Anterior cingulate cortex (tissue), 58 donors: ENCODE data around the gene CDC42EP4.

Experiments used
- DNase-seq, 58 donors: peaks; one replicate each; lab custom pipeline; 2025; lab: John Stamatoyannopoulos, UW

Gene CDC42EP4

GRCh38 chr17:73304971-73305812 is 6.6 kb downstream of the CDC42EP4 start:
- DNase-seq, result peak in 7 of 58 donors; percentile 9 to 61 (median 19)

DNA sequence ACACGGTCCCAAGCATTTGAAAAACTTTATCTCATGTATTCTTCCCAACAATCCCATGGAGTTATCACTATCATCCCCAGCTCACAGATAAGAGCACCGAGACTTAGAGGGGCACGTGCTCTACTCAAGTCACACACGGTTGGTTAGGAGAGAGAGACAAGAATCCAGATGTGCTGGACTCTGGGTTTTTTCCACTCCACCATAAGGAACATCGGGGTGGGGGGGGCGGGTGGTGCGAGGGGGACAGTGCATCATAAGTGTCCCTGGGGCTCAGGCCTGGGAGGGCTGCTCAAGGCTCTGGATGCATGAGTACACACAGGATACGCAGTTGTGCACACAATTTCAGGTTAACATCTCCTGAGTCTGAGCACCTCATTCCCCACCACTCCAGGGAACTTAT is 7.4 kb downstream of the CDC42EP4 start:
- no peak for DNase-seq

- no peak for DNase-seq
Measured at GRCh38 chr17:73302189-73302588, 9.6 kb downstream of the CDC42EP4 start.

GRCh38 chr17:73301369-73301768 is 10.4 kb downstream of the CDC42EP4 start:
- DNase-seq, result no peak

DNA sequence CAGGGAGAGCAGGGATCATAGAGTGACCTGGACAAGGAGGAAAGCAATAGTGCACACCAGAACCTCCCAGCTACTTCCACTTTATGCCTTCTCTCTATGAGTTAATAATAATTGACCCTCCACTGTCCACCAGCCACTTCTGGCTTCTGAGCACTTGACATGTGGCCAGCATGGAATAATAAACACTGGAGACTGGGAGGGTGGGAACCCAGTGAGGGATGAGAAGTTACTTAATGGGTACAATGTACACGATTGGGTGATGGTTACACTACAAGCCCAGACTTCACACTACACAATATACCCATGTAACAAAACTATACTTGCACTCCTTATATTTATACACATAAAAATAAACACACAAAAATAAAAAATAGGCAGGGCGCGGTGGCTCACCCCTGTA is 11.4 kb downstream of the CDC42EP4 start:
- DNase-seq, result no peak

DNA sequence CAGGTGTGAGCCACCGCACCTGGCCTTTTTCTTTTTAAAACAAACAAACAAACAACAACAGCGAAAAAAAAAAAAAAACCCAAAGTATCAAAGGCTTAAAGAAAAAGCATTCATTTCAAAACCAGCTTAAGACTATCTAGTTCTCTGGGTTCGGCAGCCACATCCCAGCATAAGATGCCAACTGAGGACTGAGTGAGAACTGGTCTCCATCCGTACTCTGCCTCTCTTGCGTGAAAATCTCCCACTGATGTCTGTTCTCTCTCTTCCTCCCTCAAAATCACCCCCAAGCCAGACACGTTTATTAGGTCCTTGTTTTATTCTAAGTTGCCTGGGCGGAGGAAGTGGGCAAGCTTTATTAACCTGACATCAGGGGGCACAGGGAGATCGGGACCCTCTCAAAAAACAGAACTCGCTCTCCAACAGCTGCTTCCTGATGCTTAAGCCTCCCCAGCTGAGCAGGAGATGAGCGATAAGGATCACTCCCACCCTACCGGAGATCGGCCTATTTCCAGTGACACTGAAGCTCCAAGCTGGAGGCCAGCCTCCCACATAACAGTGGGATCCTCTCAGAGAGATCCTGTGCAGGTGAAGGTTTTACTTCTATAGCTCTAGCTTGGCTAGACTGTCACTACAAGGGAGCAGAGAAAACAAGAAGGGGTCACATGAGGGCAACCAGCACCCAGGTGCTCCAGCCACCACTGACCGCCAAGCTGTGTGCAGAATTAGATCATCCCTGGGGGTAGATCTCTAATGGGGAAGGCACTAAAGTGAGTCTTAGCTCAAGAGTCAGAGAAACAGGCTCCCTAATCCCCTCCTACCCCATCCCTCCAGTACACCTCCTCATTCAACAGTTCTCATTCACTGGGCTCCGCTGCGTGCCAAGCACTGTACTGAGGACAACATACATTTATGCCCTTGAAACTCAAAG is 13.6 kb downstream of the CDC42EP4 start:
- no peak for DNase-seq

DNA sequence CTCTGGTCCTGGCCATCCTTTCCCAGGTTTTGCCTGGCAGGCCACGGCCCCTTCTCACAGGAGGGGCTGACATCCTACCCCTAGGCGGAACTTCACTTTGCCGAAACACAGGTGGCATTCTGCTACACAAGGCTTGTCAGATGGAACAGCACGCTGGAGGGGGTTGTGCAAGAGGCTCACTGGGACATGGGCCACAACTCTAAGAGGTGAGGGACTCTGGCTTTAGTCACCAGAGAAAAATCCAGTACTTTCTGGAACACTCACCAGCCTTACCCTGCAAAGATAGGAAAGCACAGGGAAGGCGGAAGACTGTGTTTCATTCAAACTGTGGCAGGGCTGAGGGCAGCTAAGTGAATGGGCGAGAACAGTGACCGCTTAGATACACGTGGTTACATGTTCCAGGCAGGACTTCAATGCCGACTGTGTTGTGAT is 18.3 kb downstream of the CDC42EP4 start:
- peak in 7 of 58 donors; percentile 15 to 69 (median 35) for DNase-seq

- DNase-seq, result no peak
Measured at GRCh38 chr17:73293031-73293430, 18.8 kb downstream of the CDC42EP4 start.

GRCh38 chr17:73292031-73292531 is 19.7 kb downstream of the CDC42EP4 start:
- DNase-seq, result peak in 38 of 58 donors; percentile 18 to 78 (median 57)

GRCh38 chr17:73291260-73291801 is 20.5 kb downstream of the CDC42EP4 start:
- DNase-seq, result peak in 1 of 58 donors; percentile 23

DNA sequence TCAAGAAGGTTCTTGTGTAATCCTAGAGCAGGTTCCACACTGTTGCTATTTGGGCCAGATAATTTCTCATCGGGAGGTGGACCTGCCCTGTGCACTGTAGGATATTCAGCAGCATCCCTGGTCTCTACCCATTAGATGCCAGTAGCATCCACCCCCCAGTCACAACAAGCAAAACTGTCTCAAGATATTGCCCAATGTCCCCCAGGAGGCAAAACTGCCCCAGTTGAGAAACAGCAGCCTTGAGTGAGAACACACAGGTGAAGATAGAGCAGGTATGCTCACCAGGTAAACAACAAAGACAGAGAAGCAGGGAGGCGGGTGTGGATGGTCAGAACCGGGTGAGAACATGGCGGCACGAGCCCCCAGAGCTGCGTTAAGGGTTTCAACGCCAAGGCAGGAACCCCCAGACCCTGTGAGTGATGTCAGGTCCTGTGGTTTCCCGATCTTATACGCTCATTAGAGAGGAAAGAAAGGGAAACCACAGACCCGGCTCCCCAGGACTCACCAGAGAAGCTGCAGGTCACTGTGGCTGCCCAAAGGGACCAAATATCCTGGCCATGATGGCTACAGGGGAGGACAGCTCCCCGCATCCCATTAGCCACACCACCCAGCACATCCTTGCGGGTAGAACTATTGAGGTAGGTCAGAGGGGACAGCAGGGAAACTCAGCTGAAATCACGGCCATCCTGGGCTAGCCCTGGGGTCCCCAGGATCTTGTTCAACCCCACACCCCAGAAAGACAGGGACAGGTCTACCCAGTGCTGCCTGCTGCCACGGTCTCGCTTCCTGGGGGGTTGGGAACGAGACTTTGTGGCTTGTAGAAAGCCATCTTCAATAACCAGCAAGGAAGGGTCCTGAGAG is 21.2 kb downstream of the CDC42EP4 start:
- no peak for DNase-seq

DNA sequence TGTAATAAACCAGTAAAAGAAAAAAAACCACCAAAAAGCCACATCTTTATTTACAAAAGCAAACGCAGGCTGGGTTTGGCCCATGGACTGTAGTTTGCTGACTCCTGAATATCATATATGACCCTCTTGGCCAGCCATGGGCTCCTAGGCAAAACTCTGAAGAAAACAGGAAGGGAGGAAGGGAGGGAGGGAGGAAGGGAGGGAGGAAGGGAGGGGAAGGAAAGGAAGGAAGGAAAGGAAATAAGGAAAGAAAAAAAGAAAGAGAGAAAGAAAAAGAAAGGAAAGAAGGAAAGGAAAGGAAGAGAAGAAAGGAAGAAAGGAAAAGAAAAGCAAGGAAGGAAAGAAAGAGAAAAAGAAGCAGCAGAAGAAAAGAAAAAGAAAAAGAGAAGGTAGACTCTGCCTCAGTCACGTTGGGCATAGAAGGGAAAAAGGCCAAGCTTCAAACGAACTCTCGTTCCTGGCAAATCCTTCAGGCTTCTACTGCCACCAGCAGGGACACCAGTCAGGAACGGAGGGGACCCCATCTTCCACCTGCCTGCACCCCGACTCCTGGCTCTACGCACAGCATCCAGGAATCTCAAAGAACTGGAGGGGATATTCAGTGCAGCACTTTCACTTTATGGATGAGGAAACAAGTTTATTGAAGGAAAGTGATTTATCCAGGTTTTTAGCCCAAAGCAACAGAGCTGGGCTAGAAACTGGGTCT is 22.1 kb downstream of the CDC42EP4 start:
- DNase-seq, result no peak

DNA sequence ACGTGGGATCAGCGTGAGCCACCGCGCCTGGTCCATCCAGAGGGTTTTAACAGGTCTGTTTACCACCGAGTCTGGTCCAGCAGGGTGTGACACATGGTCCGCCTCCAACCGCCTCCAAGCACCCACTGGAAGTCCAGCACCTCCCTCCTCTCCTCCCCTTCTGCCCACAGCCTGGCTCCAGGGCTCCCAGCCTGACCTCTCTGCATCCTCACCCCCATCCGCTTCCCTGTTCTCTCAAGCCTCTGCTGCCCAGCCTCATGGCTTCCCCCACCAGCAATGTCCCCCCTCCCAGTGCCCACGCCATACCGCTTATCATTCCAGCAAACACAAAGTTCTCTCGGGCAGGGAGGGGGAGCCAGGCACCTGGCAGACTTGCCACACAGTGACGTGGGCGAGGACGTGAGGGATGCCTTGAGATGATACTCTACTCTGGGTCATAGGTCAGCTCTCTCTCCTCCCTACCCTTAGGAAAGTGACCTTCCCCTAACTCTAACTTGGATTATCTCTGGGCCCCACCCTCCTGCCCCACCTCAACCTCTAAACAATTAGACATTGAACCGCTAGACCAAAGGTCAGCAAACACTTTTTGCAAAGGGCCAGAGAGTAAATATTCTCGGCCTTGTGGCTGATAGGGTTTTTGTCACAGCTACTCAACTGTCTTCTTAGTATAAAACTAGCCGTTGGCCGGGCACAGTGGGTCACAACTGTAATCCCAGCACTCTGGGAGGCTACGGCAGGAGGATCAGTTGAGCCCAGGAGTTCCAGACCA is 23.1 kb downstream of the CDC42EP4 start:
- DNase-seq, result no peak

GRCh38 chr17:73286863-73287296 is 24.9 kb downstream of the CDC42EP4 start:
- DNase-seq, result no peak

- no peak for DNase-seq
Measured at GRCh38 chr17:73285916-73286862, 25.6 kb downstream of the CDC42EP4 start.

DNA sequence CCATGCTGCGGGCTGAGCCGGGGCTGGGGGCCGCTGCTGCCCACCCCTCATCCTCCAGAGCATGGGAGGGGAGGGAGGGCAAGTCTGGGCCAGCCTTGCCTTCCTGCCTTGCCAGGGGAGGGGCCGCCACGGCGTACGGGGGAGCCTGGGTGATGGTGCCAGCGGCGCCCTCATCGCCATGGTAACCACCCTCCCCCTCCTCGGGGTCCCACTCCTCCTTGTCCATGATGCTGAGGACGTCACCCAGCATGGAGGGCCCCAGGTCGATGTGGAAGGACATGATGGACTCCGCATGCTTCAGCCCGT is 26.2 kb downstream of the CDC42EP4 start:
- DNase-seq, result no peak

- DNase-seq, result no peak
Measured at GRCh38 chr17:73284906-73285602, 26.7 kb downstream of the CDC42EP4 start.
